ENCODE results near the gene PEAK1. TPM values are rescaled to one million over a fixed set of nuclear protein-coding genes. Genes with fewer than 3 reads are reported as not detected.

Gene PEAK1
- total and polyA plus RNA-seq, 7 donors: 4.0 to 32.1 (median 25.3) TPM

DNA sequence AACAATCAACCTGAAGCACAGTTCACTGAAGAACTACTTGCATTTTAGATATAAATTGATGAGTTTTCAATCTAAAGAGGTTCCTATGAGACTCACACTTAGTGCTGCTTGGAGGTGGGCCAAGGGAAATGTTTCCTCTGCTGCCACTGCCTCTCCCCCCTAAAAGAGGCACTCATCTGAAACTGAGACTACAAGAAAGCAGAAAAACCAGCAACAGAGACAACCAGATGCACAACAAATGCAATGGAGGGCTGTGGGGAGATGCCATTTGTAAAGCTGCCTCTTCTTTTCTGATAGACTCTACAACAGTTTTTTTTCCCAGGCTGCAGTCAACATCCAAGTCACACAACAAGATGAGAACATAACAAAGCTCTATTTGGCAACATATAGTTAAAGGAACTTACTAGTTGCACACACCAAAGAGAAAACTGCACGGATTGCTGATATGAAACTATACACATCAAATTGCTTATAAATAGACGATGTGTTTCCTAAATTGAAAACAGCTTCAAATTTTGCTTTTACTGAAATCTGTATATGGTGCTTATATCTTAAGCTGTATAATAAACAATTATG, 360.0 kb downstream of the PEAK1 start:
- peaks cover 92% of the 10 kb centered on the region for H3K4me1 ChIP-seq

DNA sequence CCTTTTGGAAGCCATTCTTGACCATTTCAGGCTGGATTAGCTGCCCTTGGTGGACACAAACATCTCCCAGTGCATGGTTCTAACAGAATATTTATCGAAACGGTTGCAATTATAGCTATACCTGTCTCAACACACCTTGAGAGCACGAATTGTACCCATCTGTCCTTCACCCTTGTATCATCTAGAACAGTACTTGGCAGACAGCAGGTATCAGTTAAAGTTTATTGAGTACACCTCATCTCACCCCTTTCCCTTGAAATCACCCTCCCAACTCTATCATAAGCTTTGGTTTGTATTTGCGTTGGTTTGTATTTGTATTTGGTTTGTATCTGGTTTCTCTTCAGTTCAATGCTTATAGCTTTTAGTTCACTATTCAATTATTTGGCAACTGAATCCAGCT, 361.4 kb downstream of the PEAK1 start:
- no peaks in the 10 kb centered on the region for H3K27me3 ChIP-seq (ENCODE audit: insufficient read depth in 3 of 3, low read length in 2 of 3)
- peaks cover 78% of the 10 kb centered on the region for H3K4me1 ChIP-seq
- no peaks in the 10 kb centered on the region for H3K9me3 ChIP-seq
- DNase-seq: no peak
- no peak overlapping the region for H3K4me3 ChIP-seq
- H3K27ac ChIP-seq: peak overlapping the region; percentile 20
- peaks cover 0 to 10% of the 10 kb centered on the region in 2 donors for H3K36me3 ChIP-seq (ENCODE audit: insufficient read depth in 1 of 2, low read depth in 1 of 2)
- no peak for ATAC-seq
- intact Hi-C loops (cut with DNase I): no loop called here
- 84 to 97% (median 92%) methylated on average over 4 of the region's 4 CpGs for WGBS, 3 donors
- TF ChIP-seq, protein P1, sequence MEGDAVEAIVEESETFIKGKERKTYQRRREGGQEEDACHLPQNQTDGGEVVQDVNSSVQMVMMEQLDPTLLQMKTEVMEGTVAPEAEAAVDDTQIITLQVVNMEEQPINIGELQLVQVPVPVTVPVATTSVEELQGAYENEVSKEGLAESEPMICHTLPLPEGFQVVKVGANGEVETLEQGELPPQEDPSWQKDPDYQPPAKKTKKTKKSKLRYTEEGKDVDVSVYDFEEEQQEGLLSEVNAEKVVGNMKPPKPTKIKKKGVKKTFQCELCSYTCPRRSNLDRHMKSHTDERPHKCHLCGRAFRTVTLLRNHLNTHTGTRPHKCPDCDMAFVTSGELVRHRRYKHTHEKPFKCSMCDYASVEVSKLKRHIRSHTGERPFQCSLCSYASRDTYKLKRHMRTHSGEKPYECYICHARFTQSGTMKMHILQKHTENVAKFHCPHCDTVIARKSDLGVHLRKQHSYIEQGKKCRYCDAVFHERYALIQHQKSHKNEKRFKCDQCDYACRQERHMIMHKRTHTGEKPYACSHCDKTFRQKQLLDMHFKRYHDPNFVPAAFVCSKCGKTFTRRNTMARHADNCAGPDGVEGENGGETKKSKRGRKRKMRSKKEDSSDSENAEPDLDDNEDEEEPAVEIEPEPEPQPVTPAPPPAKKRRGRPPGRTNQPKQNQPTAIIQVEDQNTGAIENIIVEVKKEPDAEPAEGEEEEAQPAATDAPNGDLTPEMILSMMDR (IDR thresholded peaks at IDR 0.05): no peak

More for the DNA sequence above, 360.0 kb downstream of the PEAK1 start:
- Histone ChIP-seq H3K27me3 (ENCODE audit: insufficient read depth in 3 of 3, low read length in 2 of 3) (no peaks in the 10 kb centered on the region), H3K4me3 (no peak overlapping the region), H3K27ac (peak overlapping the region; percentile 84), H3K9me3 (no peaks in the 10 kb centered on the region), H3K36me3 (ENCODE audit: insufficient read depth in 1 of 2, low read depth in 1 of 2) (no peaks in the 10 kb centered on the region)
- ATAC-seq (peak in 1 of 4 donors; percentile 54), DNase-seq (no peak)
- intact Hi-C loops (cut with DNase I): loop anchor here in 1 of 2 donors (2.0 kb wide), 1 partner anchor 15 kb away; no protein-coding TSS in a partner anchor
- TF ChIP-seq, protein P1 (IDR thresholded peaks at IDR 0.05): no peak
- 3 to 8% (median 3%) methylated on average over 2 of the region's 2 CpGs for WGBS, 3 donors

DNA sequence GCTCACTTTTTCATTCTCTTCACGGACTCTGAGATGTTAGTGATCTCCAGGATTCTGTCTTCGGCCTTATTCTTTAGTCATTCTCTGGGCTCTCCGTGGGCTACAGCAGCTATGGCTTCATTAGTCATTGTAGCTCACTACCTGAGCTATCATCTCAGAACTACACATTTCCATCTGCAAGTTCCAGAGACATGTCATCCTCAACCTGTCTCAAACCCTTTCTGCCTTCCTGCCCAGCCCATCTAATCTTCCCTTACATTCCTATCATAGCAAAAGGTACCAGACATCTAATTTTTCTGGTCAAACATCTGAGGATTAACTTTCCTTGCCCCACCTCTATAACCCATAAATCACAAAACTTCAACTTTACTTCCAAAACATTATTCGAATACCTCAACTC, 362.2 kb downstream of the PEAK1 start:
- intact Hi-C loops (cut with DNase I): no loop called here
- peaks cover 0 to 14% of the 10 kb centered on the region in 2 donors for H3K36me3 ChIP-seq (ENCODE audit: insufficient read depth in 1 of 2, low read depth in 1 of 2)

DNA sequence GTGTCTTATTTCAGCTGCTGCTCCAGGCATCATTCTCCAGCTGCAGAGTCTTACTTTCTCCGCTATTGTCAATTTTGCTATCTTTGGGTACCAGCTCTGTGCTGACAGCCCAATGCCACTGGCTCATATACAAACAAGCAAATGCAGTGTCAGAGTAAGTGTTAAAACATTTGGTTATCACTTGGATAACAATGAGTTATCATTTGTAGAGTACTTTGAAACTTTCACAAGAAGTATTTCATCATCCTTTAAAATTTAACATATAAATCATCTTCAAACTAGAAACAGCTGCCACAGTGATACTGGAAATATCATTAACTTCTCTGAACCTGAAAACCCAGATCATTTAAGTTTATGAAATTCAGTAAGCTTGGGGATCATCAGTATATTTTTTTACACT, 362.8 kb downstream of the PEAK1 start:
- Histone ChIP-seq H3K4me3 (no peak overlapping the region), H3K4me1 (peaks cover 71% of the 10 kb centered on the region), H3K27ac (no peak overlapping the region), H3K27me3 (ENCODE audit: insufficient read depth in 3 of 3, low read length in 2 of 3) (no peaks in the 10 kb centered on the region), H3K36me3 (ENCODE audit: insufficient read depth in 1 of 2, low read depth in 1 of 2) (peaks cover 0 to 21% of the 10 kb centered on the region in 2 donors), H3K9me3 (no peaks in the 10 kb centered on the region)
- TF ChIP-seq, protein P1 (IDR thresholded peaks at IDR 0.05): no peak
- WGBS, 3 donors: 84 to 95% (median 89%) methylated on average over 1 of the region's 1 CpG
- ATAC-seq (no peak), DNase-seq (no peak)
- intact Hi-C loops (cut with DNase I): no loop called here

More for the DNA sequence above, 362.2 kb downstream of the PEAK1 start:
- 78 to 85% (median 84%) methylated on average over 4 of the region's 4 CpGs for WGBS, 3 donors
- no peaks in the 10 kb centered on the region for H3K27me3 ChIP-seq (ENCODE audit: insufficient read depth in 3 of 3, low read length in 2 of 3)
- no peak overlapping the region for H3K4me3 ChIP-seq
- TF ChIP-seq, protein P1 (IDR thresholded peaks at IDR 0.05): no peak
- peak overlapping the region; percentile 10 for H3K27ac ChIP-seq
- ATAC-seq (no peak), DNase-seq (no peak)
- peaks cover 75% of the 10 kb centered on the region for H3K4me1 ChIP-seq
- no peaks in the 10 kb centered on the region for H3K9me3 ChIP-seq

DNA sequence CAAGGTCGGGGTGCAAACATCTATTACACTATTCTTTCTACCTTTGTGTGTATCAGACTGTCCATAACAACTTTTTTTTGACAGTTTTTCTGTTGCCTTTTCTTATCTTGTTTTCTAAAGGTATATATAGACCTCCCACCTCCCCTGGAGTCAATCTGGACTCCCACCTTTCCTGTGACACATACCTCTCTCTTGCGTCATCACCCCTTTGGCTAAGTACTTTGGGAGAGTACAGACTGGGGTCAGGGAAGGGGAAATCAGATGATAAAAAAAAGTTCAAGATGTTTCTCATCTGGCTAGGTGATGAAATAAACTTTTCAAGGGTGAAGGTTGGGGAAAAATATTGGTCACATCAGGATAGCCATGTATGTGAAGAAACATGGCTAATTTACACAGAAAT, 366.2 kb downstream of the PEAK1 start:
- Histone ChIP-seq H3K4me3 (no peak overlapping the region), H3K36me3 (ENCODE audit: insufficient read depth in 1 of 2, low read depth in 1 of 2) (peaks cover 0 to 53% of the 10 kb centered on the region in 2 donors), H3K9me3 (no peaks in the 10 kb centered on the region), H3K27me3 (ENCODE audit: insufficient read depth in 3 of 3, low read length in 2 of 3) (no peaks in the 10 kb centered on the region), H3K4me1 (peaks cover 39% of the 10 kb centered on the region), H3K27ac (no peak overlapping the region)
- no peak for ATAC-seq
- no peak for DNase-seq
- TF ChIP-seq, protein P1 (IDR thresholded peaks at IDR 0.05): no peak
- WGBS, 3 donors: 91 to 97% (median 94%) methylated on average over 2 of the region's 2 CpGs
- intact Hi-C loops (cut with DNase I): no loop called here
